ENCODE measurements around the gene ZNF277. TPM values are rescaled to one million over a fixed set of nuclear protein-coding genes. Genes with fewer than 3 reads are reported as not detected.

The ZNF277 gene
- total and polyA plus RNA-seq, 4 donors, result 7.8 to 23.5 (median 14.5) TPM

- DNase-seq (ENCODE audit: low spot score), result no peak
- H3K36me3 ChIP-seq (ENCODE audit: control insufficient read depth in 4 of 4, insufficient read depth in 3 of 4, low read depth in 1 of 4, low read length in 3 of 4), result no peaks in the 10 kb centered on the region
- H3K27ac ChIP-seq (ENCODE audit: low read depth in 1 of 2, low read length in 2 of 2), result no peak overlapping the region
- no peak overlapping the region for H3K9ac ChIP-seq (ENCODE audit: low read depth in 1 of 2, low read length in 2 of 2)
- peaks cover 0 to 2% (median 0%) of the 10 kb centered on the region in 4 donors for H3K9me3 ChIP-seq (ENCODE audit: control insufficient read depth in 4 of 4, low read length in 3 of 4)
- no peak overlapping the region for H3K4me3 ChIP-seq (ENCODE audit: low read depth in 1 of 3, low read length in 3 of 3)
- no peaks in the 10 kb centered on the region for H3K4me1 ChIP-seq (ENCODE audit: control insufficient read depth in 4 of 4, insufficient read depth in 4 of 4, low read length in 3 of 4)
- no peaks in the 10 kb centered on the region for H3K27me3 ChIP-seq (ENCODE audit: control insufficient read depth in 4 of 4, insufficient read depth in 4 of 4, low read length in 3 of 4)
- TF ChIP-seq HNF4A (conservative IDR thresholded peaks at IDR 0.05) (no peak), MAX (IDR thresholded peaks at IDR 0.05) (no peak), REST (IDR thresholded peaks at IDR 0.05) (no peak), ZBTB33 (IDR thresholded peaks at IDR 0.05) (no peak), JUND (IDR thresholded peaks at IDR 0.05) (no peak), HNF4G (IDR thresholded peaks at IDR 0.05) (no peak), RXRA (IDR thresholded peaks at IDR 0.05) (no peak), SP1 (IDR thresholded peaks at IDR 0.05) (no peak), TAF1 (conservative IDR thresholded peaks at IDR 0.05) (no peak), NR2F2 (IDR thresholded peaks at IDR 0.05) (no peak), FOXA2 (IDR thresholded peaks at IDR 0.05) (no peak), RAD21 (IDR thresholded peaks at IDR 0.05) (no peak), EGR1 (IDR thresholded peaks at IDR 0.05; ENCODE audit: low read depth in 2 of 2) (no peak), YY1 (IDR thresholded peaks at IDR 0.05) (no peak), FOXA1 (IDR thresholded peaks at IDR 0.05) (no peak)
- TF ChIP-seq, protein P1, sequence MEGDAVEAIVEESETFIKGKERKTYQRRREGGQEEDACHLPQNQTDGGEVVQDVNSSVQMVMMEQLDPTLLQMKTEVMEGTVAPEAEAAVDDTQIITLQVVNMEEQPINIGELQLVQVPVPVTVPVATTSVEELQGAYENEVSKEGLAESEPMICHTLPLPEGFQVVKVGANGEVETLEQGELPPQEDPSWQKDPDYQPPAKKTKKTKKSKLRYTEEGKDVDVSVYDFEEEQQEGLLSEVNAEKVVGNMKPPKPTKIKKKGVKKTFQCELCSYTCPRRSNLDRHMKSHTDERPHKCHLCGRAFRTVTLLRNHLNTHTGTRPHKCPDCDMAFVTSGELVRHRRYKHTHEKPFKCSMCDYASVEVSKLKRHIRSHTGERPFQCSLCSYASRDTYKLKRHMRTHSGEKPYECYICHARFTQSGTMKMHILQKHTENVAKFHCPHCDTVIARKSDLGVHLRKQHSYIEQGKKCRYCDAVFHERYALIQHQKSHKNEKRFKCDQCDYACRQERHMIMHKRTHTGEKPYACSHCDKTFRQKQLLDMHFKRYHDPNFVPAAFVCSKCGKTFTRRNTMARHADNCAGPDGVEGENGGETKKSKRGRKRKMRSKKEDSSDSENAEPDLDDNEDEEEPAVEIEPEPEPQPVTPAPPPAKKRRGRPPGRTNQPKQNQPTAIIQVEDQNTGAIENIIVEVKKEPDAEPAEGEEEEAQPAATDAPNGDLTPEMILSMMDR (IDR thresholded peaks at IDR 0.05; ENCODE audit: low read depth, low read length, missing input control), result no peak
- WGBS, result 93% methylated on average over 8 of the region's 8 CpGs
Observed at GRCh38 chr7:112360681-112361080, 154.2 kb downstream of the ZNF277 start.

- no peaks in the 10 kb centered on the region for H3K4me1 ChIP-seq (ENCODE audit: control insufficient read depth in 4 of 4, insufficient read depth in 4 of 4, low read length in 3 of 4)
- no peaks in the 10 kb centered on the region for H3K36me3 ChIP-seq (ENCODE audit: control insufficient read depth in 4 of 4, insufficient read depth in 3 of 4, low read depth in 1 of 4, low read length in 3 of 4)
- H3K27ac ChIP-seq (ENCODE audit: low read depth in 1 of 2, low read length in 2 of 2), result no peak overlapping the region
- H3K4me3 ChIP-seq (ENCODE audit: low read depth in 1 of 3, low read length in 3 of 3), result no peak overlapping the region
- no peak overlapping the region for H3K9ac ChIP-seq (ENCODE audit: low read depth in 1 of 2, low read length in 2 of 2)
- 84% methylated on average over 3 of the region's 3 CpGs for WGBS
- H3K9me3 ChIP-seq (ENCODE audit: control insufficient read depth in 4 of 4, low read length in 3 of 4), result peaks cover 0 to 2% (median 0%) of the 10 kb centered on the region in 4 donors
- DNase-seq (ENCODE audit: low spot score), result no peak
- TF ChIP-seq JUND (IDR thresholded peaks at IDR 0.05) (no peak), ATF3 (IDR thresholded peaks at IDR 0.05) (no peak), YY1 (IDR thresholded peaks at IDR 0.05) (no peak), TAF1 (conservative IDR thresholded peaks at IDR 0.05) (no peak)
- no peaks in the 10 kb centered on the region for H3K27me3 ChIP-seq (ENCODE audit: control insufficient read depth in 4 of 4, insufficient read depth in 4 of 4, low read length in 3 of 4)
Observed at GRCh38 chr7:112361154-112361553, 154.7 kb downstream of the ZNF277 start.
